ENCODE data around the gene LIPC.
A peak's percentile ranks its signal among the peaks of the same experiment; 100 is the strongest.

- TF ChIP-seq ZNF282 (CRISPR knock-in tag; IDR thresholded peaks at IDR 0.05) (no peak), FIP1L1 (IDR thresholded peaks at IDR 0.05; ENCODE audit: low read depth, low read length, poor library complexity, severe bottlenecking) (no peak), ZFX (CRISPR knock-in tag; IDR thresholded peaks at IDR 0.05) (no peak), FOXJ3 (CRISPR knock-in tag; IDR thresholded peaks at IDR 0.05) (no peak), SP1 (CRISPR knock-in tag; IDR thresholded peaks at IDR 0.05) (no peak), TGIF2 (CRISPR knock-in tag; IDR thresholded peaks at IDR 0.05) (no peak), TAF1 (IDR thresholded peaks at IDR 0.05; ENCODE audit: control insufficient read depth, extremely low read depth, insufficient read depth, low read length, severe bottlenecking) (no peak), E2F8 (IDR thresholded peaks at IDR 0.05; ENCODE audit: low read depth, partially characterized antibody) (no peak)
- TF ChIP-seq, protein P1, sequence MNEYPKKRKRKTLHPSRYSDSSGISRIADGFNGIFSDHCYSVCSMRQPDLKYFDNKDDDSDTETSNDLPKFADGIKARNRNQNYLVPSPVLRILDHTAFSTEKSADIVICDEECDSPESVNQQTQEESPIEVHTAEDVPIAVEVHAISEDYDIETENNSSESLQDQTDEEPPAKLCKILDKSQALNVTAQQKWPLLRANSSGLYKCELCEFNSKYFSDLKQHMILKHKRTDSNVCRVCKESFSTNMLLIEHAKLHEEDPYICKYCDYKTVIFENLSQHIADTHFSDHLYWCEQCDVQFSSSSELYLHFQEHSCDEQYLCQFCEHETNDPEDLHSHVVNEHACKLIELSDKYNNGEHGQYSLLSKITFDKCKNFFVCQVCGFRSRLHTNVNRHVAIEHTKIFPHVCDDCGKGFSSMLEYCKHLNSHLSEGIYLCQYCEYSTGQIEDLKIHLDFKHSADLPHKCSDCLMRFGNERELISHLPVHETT (CRISPR knock-in tag; conservative IDR thresholded peaks at IDR 0.05 in 1 of 2, IDR thresholded peaks at IDR 0.05 in 1 of 2) = 0 out of 4 replicates have a peak, but pooled peaks of 1 of the 2 experiments have one; percentile 10
- TF ChIP-seq, protein P2, sequence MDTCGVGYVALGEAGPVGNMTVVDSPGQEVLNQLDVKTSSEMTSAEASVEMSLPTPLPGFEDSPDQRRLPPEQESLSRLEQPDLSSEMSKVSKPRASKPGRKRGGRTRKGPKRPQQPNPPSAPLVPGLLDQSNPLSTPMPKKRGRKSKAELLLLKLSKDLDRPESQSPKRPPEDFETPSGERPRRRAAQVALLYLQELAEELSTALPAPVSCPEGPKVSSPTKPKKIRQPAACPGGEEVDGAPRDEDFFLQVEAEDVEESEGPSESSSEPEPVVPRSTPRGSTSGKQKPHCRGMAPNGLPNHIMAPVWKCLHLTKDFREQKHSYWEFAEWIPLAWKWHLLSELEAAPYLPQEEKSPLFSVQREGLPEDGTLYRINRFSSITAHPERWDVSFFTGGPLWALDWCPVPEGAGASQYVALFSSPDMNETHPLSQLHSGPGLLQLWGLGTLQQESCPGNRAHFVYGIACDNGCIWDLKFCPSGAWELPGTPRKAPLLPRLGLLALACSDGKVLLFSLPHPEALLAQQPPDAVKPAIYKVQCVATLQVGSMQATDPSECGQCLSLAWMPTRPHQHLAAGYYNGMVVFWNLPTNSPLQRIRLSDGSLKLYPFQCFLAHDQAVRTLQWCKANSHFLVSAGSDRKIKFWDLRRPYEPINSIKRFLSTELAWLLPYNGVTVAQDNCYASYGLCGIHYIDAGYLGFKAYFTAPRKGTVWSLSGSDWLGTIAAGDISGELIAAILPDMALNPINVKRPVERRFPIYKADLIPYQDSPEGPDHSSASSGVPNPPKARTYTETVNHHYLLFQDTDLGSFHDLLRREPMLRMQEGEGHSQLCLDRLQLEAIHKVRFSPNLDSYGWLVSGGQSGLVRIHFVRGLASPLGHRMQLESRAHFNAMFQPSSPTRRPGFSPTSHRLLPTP (IDR thresholded peaks at IDR 0.05; ENCODE audit: borderline replicate concordance, extremely low read depth, insufficient read length) = no peak
These were observed 23.2 kb downstream of the LIPC start for GRCh38 chr15:58454950-58455401.
